AG10803 (cell line): ENCODE measurements around the gene PID1.
"Not testable (repeated sequence)": the region's sequence is repeated elsewhere in the genome, so short reads cannot be mapped to it uniquely, and the experiment has no call there.

Source experiments
- DNase-seq: peaks from one replicate; pipeline ENCODE4 v3.0.0; 2010; ENCODE audit warnings: low read depth
- H3K4me3 ChIP-seq: 2 replicates; pipeline ENCODE4 v1.5.1; 2011; ENCODE audit warnings: mild to moderate bottlenecking, low read length, control low read depth
- CTCF ChIP-seq: conservative IDR thresholded peaks from 2 replicates; pipeline ENCODE4 v1.5.1; 2011; ENCODE audit warnings: mild to moderate bottlenecking, low read length, control low read depth, inconsistent platforms

The PID1 gene

GRCh38 chr2:229081411-229081810 is 189.7 kb downstream of the PID1 start:
- H3K4me3 ChIP-seq = no peak overlapping the region
- no peak for TF ChIP-seq CTCF
- DNase-seq = peak; percentile 38

- no peak overlapping the region for H3K4me3 ChIP-seq
- DNase-seq = no peak
- no peak for TF ChIP-seq CTCF
Measured at GRCh38 chr2:229080172-229080571, 190.9 kb downstream of the PID1 start.

- not testable (repeated sequence) for DNase-seq, H3K4me3 ChIP-seq
Measured at GRCh38 chr2:229076886-229077285, 194.2 kb downstream of the PID1 start.

DNA sequence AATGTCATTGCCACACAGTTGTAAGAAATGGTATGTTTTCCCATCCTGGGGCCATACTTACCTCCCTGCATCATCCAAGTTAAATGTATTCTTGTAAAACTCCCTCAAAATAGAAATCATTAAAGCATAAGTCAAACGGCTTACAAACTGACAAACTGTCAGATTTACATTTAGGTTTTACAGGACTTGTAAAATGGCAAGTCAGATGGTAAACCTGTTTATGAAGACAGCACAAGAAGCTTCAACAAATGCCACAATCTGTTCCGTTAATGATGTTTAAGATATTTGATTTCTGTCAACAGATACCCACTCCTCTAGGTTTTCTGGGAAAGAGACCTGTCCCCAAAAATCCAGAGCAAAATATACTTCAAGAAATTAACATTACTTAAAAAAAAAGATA is 197.2 kb downstream of the PID1 start:
- DNase-seq = no peak
- TF ChIP-seq CTCF = no peak
- no peak overlapping the region for H3K4me3 ChIP-seq

GRCh38 chr2:229071292-229071976 is 199.7 kb downstream of the PID1 start:
- no peak overlapping the region for H3K4me3 ChIP-seq
- DNase-seq = peak; percentile 74
- no peak for TF ChIP-seq CTCF

DNA sequence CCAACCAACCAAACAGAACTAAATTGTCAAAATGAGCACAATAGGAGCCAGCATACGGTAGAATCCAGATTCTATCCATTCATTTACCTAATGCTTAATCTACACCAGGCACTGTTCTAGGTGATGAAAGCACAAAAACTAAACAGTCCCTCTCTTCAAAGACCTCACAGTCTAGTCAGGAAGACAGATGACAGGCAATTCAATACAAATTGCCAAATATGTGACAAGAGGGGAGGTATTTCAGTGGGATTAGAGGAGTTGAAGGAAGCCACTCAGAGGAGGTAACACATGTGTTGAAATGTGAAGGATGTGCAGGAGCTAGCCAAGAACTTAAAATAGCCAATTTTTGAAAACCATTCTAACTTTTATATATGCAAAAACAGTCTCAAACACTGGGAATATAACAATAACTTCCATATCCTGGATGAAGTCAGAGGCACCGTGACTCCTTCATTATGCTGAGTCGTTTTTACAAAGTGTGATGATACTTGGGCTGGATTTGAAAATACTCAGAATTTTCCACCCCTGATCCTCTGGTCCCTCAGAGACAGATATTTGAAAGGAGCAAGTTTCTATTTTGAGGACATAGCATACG is 204.9 kb downstream of the PID1 start:
- DNase-seq = no peak
- TF ChIP-seq CTCF = no peak
- H3K4me3 ChIP-seq = no peak overlapping the region

DNA sequence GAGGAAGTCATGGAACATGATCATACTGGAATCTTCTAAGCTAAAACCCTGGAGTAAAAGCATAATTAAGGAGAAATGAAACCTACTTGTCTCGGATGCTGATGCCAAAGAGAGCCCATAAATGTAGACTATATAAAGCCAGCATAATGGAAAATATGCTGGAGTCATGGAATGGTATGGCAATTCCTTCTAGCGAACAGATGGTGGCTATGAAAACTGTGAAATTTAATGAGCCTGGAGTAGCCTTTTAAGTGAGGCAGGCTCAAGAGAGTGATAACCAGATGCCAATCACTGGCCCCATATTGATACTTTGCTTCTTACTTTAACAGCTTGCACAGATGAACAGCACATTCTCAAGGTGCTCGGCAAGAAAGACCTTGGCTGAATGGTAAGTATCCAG is 206.3 kb downstream of the PID1 start:
- TF ChIP-seq CTCF = no peak
- DNase-seq = no peak
- no peak overlapping the region for H3K4me3 ChIP-seq
